HepG2 (cell line): ENCODE measurements around the gene BBC3. TPM values are rescaled to one million over a fixed set of nuclear protein-coding genes. Genes with fewer than 3 reads are reported as not detected.

Experiments
- ADNP ChIP-seq: sonication (generic); formaldehyde crosslinking; IDR thresholded peaks from 2 replicates; pipeline ENCODE4 v1.4.0; 2020; ENCODE audit warnings: missing genetic modification reagents
- ATAD3A ChIP-seq: sonication (generic); formaldehyde crosslinking; IDR thresholded peaks from 2 replicates; pipeline ENCODE4 v1.4.0; 2020; ENCODE audit warnings: missing genetic modification reagents
- DPF2 ChIP-seq: sonication (generic); formaldehyde crosslinking; IDR thresholded peaks from 2 replicates; pipeline ENCODE4 v1.4.0; 2020; ENCODE audit warnings: mild to moderate bottlenecking, low read depth, missing genetic modification reagents, borderline replicate concordance
- GATAD1 ChIP-seq: IDR thresholded peaks from 2 replicates; pipeline ENCODE4 v1.6.1; 2016; ENCODE audit warnings: missing genetic modification reagents, missing compliant biosample characterization
- MBNL3 ChIP-seq: fragments of 250-450 bp; sonication (Bioruptor Pico); conservative IDR thresholded peaks from 2 replicates; pipeline ENCODE4 v1.8.0; 2022; ENCODE audit warnings: mild to moderate bottlenecking, inconsistent platforms
- RCOR2 ChIP-seq: IDR thresholded peaks from 2 replicates; pipeline ENCODE4 v1.6.1; 2016; ENCODE audit warnings: missing biosample characterization, missing genetic modification reagents
- RXRB ChIP-seq: IDR thresholded peaks from 2 replicates; pipeline ENCODE4 v1.6.1; 2016; ENCODE audit warnings: borderline replicate concordance, missing genetic modification reagents, missing compliant biosample characterization
- SMC3 ChIP-seq: IDR thresholded peaks from 2 replicates; pipeline ENCODE4 v1.6.1; 2011; ENCODE audit warnings: low read length, improper control_type of control experiment
- YEATS4 ChIP-seq: sonication (generic); formaldehyde crosslinking; IDR thresholded peaks from 2 replicates; pipeline ENCODE4 v1.4.0; 2020; ENCODE audit warnings: missing genetic modification reagents, borderline replicate concordance
- ZBTB1 ChIP-seq: sonication (generic); formaldehyde crosslinking; IDR thresholded peaks from 2 replicates; pipeline ENCODE4 v1.4.0; 2020; ENCODE audit warnings: missing genetic modification reagents, borderline replicate concordance
- ZNF205 ChIP-seq: IDR thresholded peaks from 2 replicates; pipeline ENCODE4 v1.6.1; 2018; ENCODE audit warnings: missing biosample characterization, missing genetic modification reagents
- ZNF232 ChIP-seq: sonication (generic); formaldehyde crosslinking; IDR thresholded peaks from 2 replicates; pipeline ENCODE4 v1.4.0; 2020; ENCODE audit warnings: missing genetic modification reagents, borderline replicate concordance
- ZNF251 ChIP-seq: sonication (generic); formaldehyde crosslinking; IDR thresholded peaks from 2 replicates; pipeline ENCODE4 v1.9.0; 2021; ENCODE audit warnings: mild to moderate bottlenecking, missing genetic modification reagents
- ZNF549 ChIP-seq: sonication (generic); formaldehyde crosslinking; IDR thresholded peaks from 2 replicates; pipeline ENCODE4 v1.5.0; 2020; ENCODE audit warnings: missing genetic modification reagents
- ZNF552 ChIP-seq: sonication (generic); formaldehyde crosslinking; IDR thresholded peaks from 2 replicates; pipeline ENCODE4 v1.9.0; 2022; ENCODE audit warnings: missing genetic modification reagents, mild to moderate bottlenecking, borderline replicate concordance
- polyA plus RNA-seq, 8 experiments: library from polyadenylated mRNA; depleted of rRNA in 3 of 8; stranded (reverse) in 7 of 8; unstranded in 1 of 8; fragments of >200 nt; fragmentation: Illumina TruSeq in 4 of 8; extraction: Trizol in 4 of 8; gene quantifications; 2 replicates each; pipeline versions ENCODE4 v1.2.1 to v1.2.3, GENCODE V29; 2011 to 2016; ENCODE audit warnings: low read depth in 4 of 8, missing spikeins in 1 of 8, mixed read lengths in 1 of 8; ENCODE audit not compliant: insufficient read depth in 1 of 8
- total RNA-seq, 5 experiments: library from RNA; depleted of rRNA; stranded (reverse); fragments of >200 nt; fragmentation: Illumina TruSeq; extraction: Trizol; gene quantifications; 2 replicates each; pipeline ENCODE4 v1.2.3, GENCODE V29; 2016; ENCODE audit warnings: low read depth in 1 of 5
- TF ChIP-seq, protein P1 (sequence below): sonication (generic); formaldehyde crosslinking; IDR thresholded peaks from 2 replicates; pipeline ENCODE4 v1.4.0; 2020; ENCODE audit warnings: low read depth, missing genetic modification reagents
- TF ChIP-seq, protein P2 (sequence below): sonication (generic); formaldehyde crosslinking; IDR thresholded peaks from 2 replicates; pipeline ENCODE4 v1.4.0; 2020; ENCODE audit warnings: missing genetic modification reagents
- TF ChIP-seq, protein P3 (sequence below), 2 experiments: sonication (generic) in 1 of 2; formaldehyde crosslinking in 1 of 2; IDR thresholded peaks; 2 replicates each; pipeline versions ENCODE4 v1.5.1 to v1.6.1; 2011 to 2020; ENCODE audit warnings: borderline replicate concordance in 1 of 2, low read depth in 1 of 2, low read length in 1 of 2, mild to moderate bottlenecking in 1 of 2, missing genetic modification reagents in 1 of 2, moderate library complexity in 1 of 2

The BBC3 gene
- total and polyA plus RNA-seq, 2 of the 13 experiments (the other 11 are each of a cell fraction or from before 2014, with no cell fraction given) = 6.1 to 8.8 TPM

DNA sequence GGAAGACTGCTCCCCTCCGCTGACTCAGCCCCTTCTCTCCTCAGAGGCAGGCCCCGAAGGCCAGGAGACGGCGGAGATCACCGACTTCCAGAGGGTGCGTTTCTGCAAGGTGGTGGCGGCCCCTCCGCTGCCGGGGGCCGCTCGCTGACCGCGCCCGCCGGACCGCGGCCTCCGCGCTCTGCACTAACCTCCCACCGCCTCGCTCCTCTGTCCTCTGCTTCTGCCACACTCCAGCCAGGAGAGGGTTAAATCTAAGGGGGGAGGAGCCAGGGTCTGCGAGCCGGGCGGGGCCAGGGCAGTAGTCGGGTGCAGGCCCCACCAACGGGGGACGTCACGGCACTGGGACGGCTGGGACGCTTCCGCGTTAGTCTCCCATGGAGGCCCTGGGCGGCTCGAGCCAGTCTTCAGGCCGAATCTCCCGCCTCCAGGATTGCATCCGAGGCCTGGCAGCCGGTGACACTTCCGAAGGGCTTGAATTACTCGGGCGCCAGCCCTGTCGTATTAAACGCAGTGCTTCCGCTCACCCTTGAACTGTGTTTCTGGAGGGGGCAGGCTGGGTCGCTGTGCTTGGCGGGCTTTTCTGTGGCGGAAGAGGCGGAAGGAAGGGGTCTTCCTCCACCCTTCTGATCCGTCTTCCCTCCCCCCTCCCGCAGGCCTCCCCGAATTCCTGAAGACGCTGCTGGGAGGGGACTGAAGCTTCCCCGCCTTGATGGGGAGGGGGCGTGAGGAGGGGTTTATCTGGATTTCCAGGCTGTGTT lies 42.5 kb upstream of the BBC3 start (continued):
- TF ChIP-seq ATAD3A = no peak
- TF ChIP-seq ZNF232 (CRISPR knock-in tag) = peak; percentile 24; the same call in 1 of the 2 replicates
- 0 out of 2 replicates have a peak, but pooled peaks have one; percentile 44 for TF ChIP-seq YEATS4 (CRISPR knock-in tag)
- TF ChIP-seq, protein P1, sequence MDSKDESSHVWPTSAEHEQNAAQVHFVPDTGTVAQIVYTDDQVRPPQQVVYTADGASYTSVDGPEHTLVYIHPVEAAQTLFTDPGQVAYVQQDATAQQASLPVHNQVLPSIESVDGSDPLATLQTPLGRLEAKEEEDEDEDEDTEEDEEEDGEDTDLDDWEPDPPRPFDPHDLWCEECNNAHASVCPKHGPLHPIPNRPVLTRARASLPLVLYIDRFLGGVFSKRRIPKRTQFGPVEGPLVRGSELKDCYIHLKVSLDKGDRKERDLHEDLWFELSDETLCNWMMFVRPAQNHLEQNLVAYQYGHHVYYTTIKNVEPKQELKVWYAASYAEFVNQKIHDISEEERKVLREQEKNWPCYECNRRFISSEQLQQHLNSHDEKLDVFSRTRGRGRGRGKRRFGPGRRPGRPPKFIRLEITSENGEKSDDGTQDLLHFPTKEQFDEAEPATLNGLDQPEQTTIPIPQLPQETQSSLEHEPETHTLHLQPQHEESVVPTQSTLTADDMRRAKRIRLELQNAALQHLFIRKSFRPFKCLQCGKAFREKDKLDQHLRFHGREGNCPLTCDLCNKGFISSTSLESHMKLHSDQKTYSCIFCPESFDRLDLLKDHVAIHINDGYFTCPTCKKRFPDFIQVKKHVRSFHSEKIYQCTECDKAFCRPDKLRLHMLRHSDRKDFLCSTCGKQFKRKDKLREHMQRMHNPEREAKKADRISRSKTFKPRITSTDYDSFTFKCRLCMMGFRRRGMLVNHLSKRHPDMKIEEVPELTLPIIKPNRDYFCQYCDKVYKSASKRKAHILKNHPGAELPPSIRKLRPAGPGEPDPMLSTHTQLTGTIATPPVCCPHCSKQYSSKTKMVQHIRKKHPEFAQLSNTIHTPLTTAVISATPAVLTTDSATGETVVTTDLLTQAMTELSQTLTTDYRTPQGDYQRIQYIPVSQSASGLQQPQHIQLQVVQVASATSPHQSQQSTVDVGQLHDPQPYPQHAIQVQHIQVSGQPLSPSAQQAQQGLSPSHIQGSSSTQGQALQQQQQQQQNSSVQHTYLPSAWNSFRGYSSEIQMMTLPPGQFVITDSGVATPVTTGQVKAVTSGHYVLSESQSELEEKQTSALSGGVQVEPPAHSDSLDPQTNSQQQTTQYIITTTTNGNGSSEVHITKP = no peak
- no peak for TF ChIP-seq MBNL3
- 0 out of 2 replicates have a peak, but pooled peaks have one; percentile 30 for TF ChIP-seq ZNF552 (CRISPR knock-in tag)
- no peak for TF ChIP-seq DPF2
- TF ChIP-seq ZBTB1 (CRISPR knock-in tag) = no peak
- TF ChIP-seq, protein P2, sequence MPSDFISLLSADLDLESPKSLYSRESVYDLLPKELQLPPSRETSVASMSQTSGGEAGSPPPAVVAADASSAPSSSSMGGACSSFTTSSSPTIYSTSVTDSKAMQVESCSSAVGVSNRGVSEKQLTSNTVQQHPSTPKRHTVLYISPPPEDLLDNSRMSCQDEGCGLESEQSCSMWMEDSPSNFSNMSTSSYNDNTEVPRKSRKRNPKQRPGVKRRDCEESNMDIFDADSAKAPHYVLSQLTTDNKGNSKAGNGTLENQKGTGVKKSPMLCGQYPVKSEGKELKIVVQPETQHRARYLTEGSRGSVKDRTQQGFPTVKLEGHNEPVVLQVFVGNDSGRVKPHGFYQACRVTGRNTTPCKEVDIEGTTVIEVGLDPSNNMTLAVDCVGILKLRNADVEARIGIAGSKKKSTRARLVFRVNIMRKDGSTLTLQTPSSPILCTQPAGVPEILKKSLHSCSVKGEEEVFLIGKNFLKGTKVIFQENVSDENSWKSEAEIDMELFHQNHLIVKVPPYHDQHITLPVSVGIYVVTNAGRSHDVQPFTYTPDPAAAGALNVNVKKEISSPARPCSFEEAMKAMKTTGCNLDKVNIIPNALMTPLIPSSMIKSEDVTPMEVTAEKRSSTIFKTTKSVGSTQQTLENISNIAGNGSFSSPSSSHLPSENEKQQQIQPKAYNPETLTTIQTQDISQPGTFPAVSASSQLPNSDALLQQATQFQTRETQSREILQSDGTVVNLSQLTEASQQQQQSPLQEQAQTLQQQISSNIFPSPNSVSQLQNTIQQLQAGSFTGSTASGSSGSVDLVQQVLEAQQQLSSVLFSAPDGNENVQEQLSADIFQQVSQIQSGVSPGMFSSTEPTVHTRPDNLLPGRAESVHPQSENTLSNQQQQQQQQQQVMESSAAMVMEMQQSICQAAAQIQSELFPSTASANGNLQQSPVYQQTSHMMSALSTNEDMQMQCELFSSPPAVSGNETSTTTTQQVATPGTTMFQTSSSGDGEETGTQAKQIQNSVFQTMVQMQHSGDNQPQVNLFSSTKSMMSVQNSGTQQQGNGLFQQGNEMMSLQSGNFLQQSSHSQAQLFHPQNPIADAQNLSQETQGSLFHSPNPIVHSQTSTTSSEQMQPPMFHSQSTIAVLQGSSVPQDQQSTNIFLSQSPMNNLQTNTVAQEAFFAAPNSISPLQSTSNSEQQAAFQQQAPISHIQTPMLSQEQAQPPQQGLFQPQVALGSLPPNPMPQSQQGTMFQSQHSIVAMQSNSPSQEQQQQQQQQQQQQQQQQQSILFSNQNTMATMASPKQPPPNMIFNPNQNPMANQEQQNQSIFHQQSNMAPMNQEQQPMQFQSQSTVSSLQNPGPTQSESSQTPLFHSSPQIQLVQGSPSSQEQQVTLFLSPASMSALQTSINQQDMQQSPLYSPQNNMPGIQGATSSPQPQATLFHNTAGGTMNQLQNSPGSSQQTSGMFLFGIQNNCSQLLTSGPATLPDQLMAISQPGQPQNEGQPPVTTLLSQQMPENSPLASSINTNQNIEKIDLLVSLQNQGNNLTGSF (CRISPR knock-in tag) = peak; percentile 31; the same call in 1 of the 2 replicates
- no peak for TF ChIP-seq ZNF549 (CRISPR knock-in tag)
- no peak; the same call in 1 of the 2 replicates for TF ChIP-seq ZNF205 (CRISPR knock-in tag)
- TF ChIP-seq RCOR2 (CRISPR knock-in tag) = no peak
- TF ChIP-seq RXRB (CRISPR knock-in tag) = no peak
- TF ChIP-seq, protein P3, sequence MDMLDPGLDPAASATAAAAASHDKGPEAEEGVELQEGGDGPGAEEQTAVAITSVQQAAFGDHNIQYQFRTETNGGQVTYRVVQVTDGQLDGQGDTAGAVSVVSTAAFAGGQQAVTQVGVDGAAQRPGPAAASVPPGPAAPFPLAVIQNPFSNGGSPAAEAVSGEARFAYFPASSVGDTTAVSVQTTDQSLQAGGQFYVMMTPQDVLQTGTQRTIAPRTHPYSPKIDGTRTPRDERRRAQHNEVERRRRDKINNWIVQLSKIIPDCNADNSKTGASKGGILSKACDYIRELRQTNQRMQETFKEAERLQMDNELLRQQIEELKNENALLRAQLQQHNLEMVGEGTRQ (IDR thresholded peaks at IDR 0.05; ENCODE audit: low read depth, low read length) = no peak
- TF ChIP-seq, protein P3 (CRISPR knock-in tag; IDR thresholded peaks at IDR 0.05; ENCODE audit: borderline replicate concordance) = no peak; the same call in 1 of the 2 replicates
- no peak for TF ChIP-seq SMC3
- no peak for TF ChIP-seq ZNF251
- peak; percentile 72 for TF ChIP-seq GATAD1 (CRISPR knock-in tag)
- TF ChIP-seq ADNP (CRISPR knock-in tag) = no peak
